Activated CD4-positive, alpha-beta T cell treated with anti-CD3 and anti-CD28 coated beads, Interleukin-2, amount 10 ng/mL, durations not matched to agents 24 days and 14 days (primary cell): ENCODE results near the gene HAUS7. TPM values are rescaled to one million over a fixed set of nuclear protein-coding genes. Genes with fewer than 3 reads are reported as not detected.
A peak's percentile ranks its signal among the peaks of the same experiment; 100 is the strongest.

Experiments used
- DNase-seq: peaks from one replicate; pipeline ENCODE4 v3.0.0; 2022
- H3K27ac Mint-ChIP-seq: one replicate; pipeline ENCODE4 v1.8.0; 2022; ENCODE audit warnings: mild to moderate bottlenecking, mixed read lengths
- H3K27me3 Mint-ChIP-seq: one replicate; pipeline ENCODE4 v1.8.0; 2022; ENCODE audit warnings: mixed read lengths
- H3K36me3 Mint-ChIP-seq: one replicate; pipeline ENCODE4 v1.8.0; 2022; ENCODE audit warnings: low read depth, mild to moderate bottlenecking, mixed read lengths
- H3K4me1 Mint-ChIP-seq: one replicate; pipeline ENCODE4 v1.8.0; 2021; ENCODE audit warnings: mixed read lengths
- H3K4me3 Mint-ChIP-seq: one replicate; pipeline ENCODE4 v1.8.0; 2022; ENCODE audit warnings: mild to moderate bottlenecking, moderate library complexity, mixed read lengths
- H3K9me3 Mint-ChIP-seq: one replicate; pipeline ENCODE4 v1.8.0; 2021; ENCODE audit warnings: mixed read lengths
- intact Hi-C: fragments of 100-400 bp; cut with micrococcal nuclease; formaldehyde crosslinking; loops from one replicate; pipeline ENCODE4 v1.15.1; 2023
- total RNA-seq: library from RNA; stranded (reverse); gene quantifications from 2 replicates; pipeline ENCODE4 v1.2.3, GENCODE V29; 2022

The HAUS7 gene
- total RNA-seq, 1 donor from 2014 or later, result 79.4 TPM

GRCh38 chrX:153414856-153415510 lies 55.4 kb downstream of the HAUS7 start:
- no peak for DNase-seq
- intact Hi-C loops, result no loop called here
- H3K27ac Mint-ChIP-seq, result no peak overlapping the region
- H3K9me3 Mint-ChIP-seq, result no peaks in the 10 kb centered on the region
- H3K27me3 Mint-ChIP-seq, result no peaks in the 10 kb centered on the region
- H3K4me1 Mint-ChIP-seq, result peaks cover 9% of the 10 kb centered on the region
- H3K4me3 Mint-ChIP-seq, result no peak overlapping the region
- H3K36me3 Mint-ChIP-seq, result peaks cover 1% of the 10 kb centered on the region

- DNase-seq, result no peak
- peaks cover 1% of the 10 kb centered on the region for H3K36me3 Mint-ChIP-seq
- no peaks in the 10 kb centered on the region for H3K9me3 Mint-ChIP-seq
- H3K27me3 Mint-ChIP-seq, result no peaks in the 10 kb centered on the region
- no peak overlapping the region for H3K4me3 Mint-ChIP-seq
- intact Hi-C loops, result no loop called here
- peaks cover 9% of the 10 kb centered on the region for H3K4me1 Mint-ChIP-seq
- no peak overlapping the region for H3K27ac Mint-ChIP-seq
Measured at GRCh38 chrX:153413731-153414130, 56.6 kb downstream of the HAUS7 start.

- Mint-ChIP-seq H3K9me3 (no peaks in the 10 kb centered on the region), H3K36me3 (peaks cover 1% of the 10 kb centered on the region), H3K4me3 (peak overlapping the region; percentile 81), H3K27ac (no peak overlapping the region), H3K27me3 (no peaks in the 10 kb centered on the region), H3K4me1 (peaks cover 9% of the 10 kb centered on the region)
- intact Hi-C loops, result no loop called here
- DNase-seq, result no peak
Measured at GRCh38 chrX:153412746-153413720, 57.3 kb downstream of the HAUS7 start.

GRCh38 chrX:153411988-153412574 lies 58.3 kb downstream of the HAUS7 start:
- H3K4me1 Mint-ChIP-seq, result peaks cover 9% of the 10 kb centered on the region
- H3K27me3 Mint-ChIP-seq, result no peaks in the 10 kb centered on the region
- H3K9me3 Mint-ChIP-seq, result no peaks in the 10 kb centered on the region
- H3K27ac Mint-ChIP-seq, result no peak overlapping the region
- no peaks in the 10 kb centered on the region for H3K36me3 Mint-ChIP-seq
- DNase-seq, result no peak
- intact Hi-C loops, result no loop called here
- H3K4me3 Mint-ChIP-seq, result peak overlapping the region; percentile 81

- Mint-ChIP-seq H3K27me3 (no peaks in the 10 kb centered on the region), H3K4me1 (peaks cover 9% of the 10 kb centered on the region), H3K9me3 (no peaks in the 10 kb centered on the region), H3K27ac (no peak within 1 kb of the TSS), H3K4me3 (peak within 1 kb of the TSS; percentile 81), H3K36me3 (no peaks in the 10 kb centered on the region)
- peak; percentile 80 for DNase-seq
- intact Hi-C loops, result no loop called here
Measured at GRCh38 chrX:153411255-153411987, 59.0 kb downstream of the HAUS7 start, which contains the start of gene ZFP92. ZFP92 (plus strand) TSS chrX:153411472; CDS start chrX:153418323, 6,851 bp downstream.

GRCh38 chrX:153410888-153411254 lies 59.5 kb downstream of the HAUS7 start:
- no peak overlapping the region for H3K27ac Mint-ChIP-seq
- peaks cover 9% of the 10 kb centered on the region for H3K4me1 Mint-ChIP-seq
- intact Hi-C loops, result no loop called here
- H3K4me3 Mint-ChIP-seq, result peak overlapping the region; percentile 81
- no peaks in the 10 kb centered on the region for H3K36me3 Mint-ChIP-seq
- H3K9me3 Mint-ChIP-seq, result no peaks in the 10 kb centered on the region
- no peak for DNase-seq
- no peaks in the 10 kb centered on the region for H3K27me3 Mint-ChIP-seq

GRCh38 chrX:153410373-153410772 lies 60.0 kb downstream of the HAUS7 start:
- Mint-ChIP-seq H3K4me1 (peaks cover 9% of the 10 kb centered on the region), H3K9me3 (no peaks in the 10 kb centered on the region), H3K4me3 (no peak overlapping the region), H3K36me3 (no peaks in the 10 kb centered on the region), H3K27ac (no peak overlapping the region), H3K27me3 (no peaks in the 10 kb centered on the region)
- DNase-seq, result no peak
- intact Hi-C loops, result no loop called here

- H3K36me3 Mint-ChIP-seq, result no peaks in the 10 kb centered on the region
- H3K9me3 Mint-ChIP-seq, result no peaks in the 10 kb centered on the region
- H3K27ac Mint-ChIP-seq, result no peak overlapping the region
- DNase-seq, result no peak
- H3K4me3 Mint-ChIP-seq, result no peak overlapping the region
- peaks cover 1% of the 10 kb centered on the region for H3K27me3 Mint-ChIP-seq
- intact Hi-C loops, result no loop called here
- H3K4me1 Mint-ChIP-seq, result peaks cover 9% of the 10 kb centered on the region
Measured at GRCh38 chrX:153409414-153410101, 60.8 kb downstream of the HAUS7 start.

GRCh38 chrX:153408871-153409351 lies 61.5 kb downstream of the HAUS7 start:
- Mint-ChIP-seq H3K4me1 (peaks cover 9% of the 10 kb centered on the region), H3K36me3 (no peaks in the 10 kb centered on the region)

GRCh38 chrX:153408221-153408721 lies 62.1 kb downstream of the HAUS7 start:
- Mint-ChIP-seq H3K27me3 (peaks cover 4% of the 10 kb centered on the region), H3K36me3 (no peaks in the 10 kb centered on the region), H3K27ac (no peak overlapping the region), H3K4me1 (peaks cover 9% of the 10 kb centered on the region), H3K4me3 (no peak overlapping the region), H3K9me3 (no peaks in the 10 kb centered on the region)
- intact Hi-C loops, result no loop called here
- no peak for DNase-seq

More at GRCh38 chrX:153408871-153409351, 61.5 kb downstream of the HAUS7 start:
- H3K9me3 Mint-ChIP-seq, result no peaks in the 10 kb centered on the region
- no peak overlapping the region for H3K4me3 Mint-ChIP-seq
- peaks cover 3% of the 10 kb centered on the region for H3K27me3 Mint-ChIP-seq
- H3K27ac Mint-ChIP-seq, result no peak overlapping the region
- DNase-seq, result no peak
- intact Hi-C loops, result no loop called here

- DNase-seq, result no peak
- H3K27ac Mint-ChIP-seq, result no peak overlapping the region
- intact Hi-C loops, result no loop called here
- no peaks in the 10 kb centered on the region for H3K9me3 Mint-ChIP-seq
- peaks cover 9% of the 10 kb centered on the region for H3K27me3 Mint-ChIP-seq
- no peak overlapping the region for H3K4me3 Mint-ChIP-seq
- H3K4me1 Mint-ChIP-seq, result peaks cover 9% of the 10 kb centered on the region
- H3K36me3 Mint-ChIP-seq, result no peaks in the 10 kb centered on the region
Measured at GRCh38 chrX:153407736-153408135, 62.6 kb downstream of the HAUS7 start.

GRCh38 chrX:153406903-153407302 lies 63.5 kb downstream of the HAUS7 start:
- intact Hi-C loops, result no loop called here
- Mint-ChIP-seq H3K4me3 (no peak overlapping the region), H3K27ac (no peak overlapping the region), H3K27me3 (peaks cover 12% of the 10 kb centered on the region), H3K36me3 (no peaks in the 10 kb centered on the region), H3K9me3 (no peaks in the 10 kb centered on the region), H3K4me1 (peaks cover 3% of the 10 kb centered on the region)
- no peak for DNase-seq

- H3K27ac Mint-ChIP-seq, result no peak overlapping the region
- no peaks in the 10 kb centered on the region for H3K36me3 Mint-ChIP-seq
- DNase-seq, result no peak
- intact Hi-C loops, result no loop called here
- H3K27me3 Mint-ChIP-seq, result peaks cover 12% of the 10 kb centered on the region
- no peak overlapping the region for H3K4me3 Mint-ChIP-seq
- H3K4me1 Mint-ChIP-seq, result peaks cover 2% of the 10 kb centered on the region
- no peaks in the 10 kb centered on the region for H3K9me3 Mint-ChIP-seq
Measured at GRCh38 chrX:153406011-153406410, 64.4 kb downstream of the HAUS7 start.
